HG03521 (cell line): Measurements from ENCODE around the gene ZXDC.
A peak's percentile ranks its signal among the peaks of the same experiment; 100 is the strongest.

ENCODE experiments used
- ATAC-seq: cut with Tn5 transposase; IDR thresholded peaks from one replicate; pipeline ENCODE4 v1.9.1; 2021; ENCODE audit warnings: mild to moderate bottlenecking, moderate library complexity; ENCODE audit not compliant: unreplicated experiment

The ZXDC gene, protein sequence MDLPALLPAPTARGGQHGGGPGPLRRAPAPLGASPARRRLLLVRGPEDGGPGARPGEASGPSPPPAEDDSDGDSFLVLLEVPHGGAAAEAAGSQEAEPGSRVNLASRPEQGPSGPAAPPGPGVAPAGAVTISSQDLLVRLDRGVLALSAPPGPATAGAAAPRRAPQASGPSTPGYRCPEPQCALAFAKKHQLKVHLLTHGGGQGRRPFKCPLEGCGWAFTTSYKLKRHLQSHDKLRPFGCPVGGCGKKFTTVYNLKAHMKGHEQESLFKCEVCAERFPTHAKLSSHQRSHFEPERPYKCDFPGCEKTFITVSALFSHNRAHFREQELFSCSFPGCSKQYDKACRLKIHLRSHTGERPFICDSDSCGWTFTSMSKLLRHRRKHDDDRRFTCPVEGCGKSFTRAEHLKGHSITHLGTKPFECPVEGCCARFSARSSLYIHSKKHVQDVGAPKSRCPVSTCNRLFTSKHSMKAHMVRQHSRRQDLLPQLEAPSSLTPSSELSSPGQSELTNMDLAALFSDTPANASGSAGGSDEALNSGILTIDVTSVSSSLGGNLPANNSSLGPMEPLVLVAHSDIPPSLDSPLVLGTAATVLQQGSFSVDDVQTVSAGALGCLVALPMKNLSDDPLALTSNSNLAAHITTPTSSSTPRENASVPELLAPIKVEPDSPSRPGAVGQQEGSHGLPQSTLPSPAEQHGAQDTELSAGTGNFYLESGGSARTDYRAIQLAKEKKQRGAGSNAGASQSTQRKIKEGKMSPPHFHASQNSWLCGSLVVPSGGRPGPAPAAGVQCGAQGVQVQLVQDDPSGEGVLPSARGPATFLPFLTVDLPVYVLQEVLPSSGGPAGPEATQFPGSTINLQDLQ

DNA sequence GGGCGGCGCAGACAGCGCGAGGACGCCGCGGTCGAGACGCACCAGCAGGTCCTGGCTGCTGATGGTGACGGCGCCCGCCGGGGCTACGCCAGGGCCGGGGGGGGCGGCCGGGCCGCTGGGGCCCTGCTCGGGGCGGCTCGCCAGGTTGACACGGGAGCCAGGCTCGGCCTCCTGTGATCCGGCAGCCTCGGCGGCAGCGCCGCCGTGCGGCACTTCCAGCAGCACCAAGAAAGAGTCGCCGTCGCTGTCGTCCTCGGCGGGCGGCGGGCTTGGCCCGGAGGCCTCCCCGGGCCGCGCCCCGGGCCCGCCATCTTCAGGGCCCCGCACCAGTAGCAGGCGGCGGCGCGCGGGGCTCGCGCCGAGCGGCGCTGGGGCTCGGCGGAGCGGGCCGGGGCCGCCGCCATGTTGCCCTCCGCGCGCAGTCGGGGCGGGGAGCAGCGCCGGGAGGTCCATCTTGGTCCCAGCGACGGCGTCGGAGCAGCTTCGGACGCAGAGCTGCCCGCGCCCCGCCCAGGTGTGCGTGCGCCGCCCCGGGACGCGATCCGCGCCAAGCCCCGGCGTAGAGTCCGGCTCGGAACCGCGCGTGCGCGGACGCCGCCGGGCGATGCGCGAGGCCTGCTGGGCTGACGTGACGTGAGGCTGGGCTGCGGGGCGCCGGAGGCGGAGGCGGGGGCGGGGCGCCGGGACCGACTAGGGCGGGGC lies at the start of gene ZXDC:
TSS of gene ZXDC (minus strand) at position 479 of the 702 bp plus-strand sequence. CDS start at position 453, 26 bp downstream.
- ATAC-seq, result peak; percentile 77

DNA sequence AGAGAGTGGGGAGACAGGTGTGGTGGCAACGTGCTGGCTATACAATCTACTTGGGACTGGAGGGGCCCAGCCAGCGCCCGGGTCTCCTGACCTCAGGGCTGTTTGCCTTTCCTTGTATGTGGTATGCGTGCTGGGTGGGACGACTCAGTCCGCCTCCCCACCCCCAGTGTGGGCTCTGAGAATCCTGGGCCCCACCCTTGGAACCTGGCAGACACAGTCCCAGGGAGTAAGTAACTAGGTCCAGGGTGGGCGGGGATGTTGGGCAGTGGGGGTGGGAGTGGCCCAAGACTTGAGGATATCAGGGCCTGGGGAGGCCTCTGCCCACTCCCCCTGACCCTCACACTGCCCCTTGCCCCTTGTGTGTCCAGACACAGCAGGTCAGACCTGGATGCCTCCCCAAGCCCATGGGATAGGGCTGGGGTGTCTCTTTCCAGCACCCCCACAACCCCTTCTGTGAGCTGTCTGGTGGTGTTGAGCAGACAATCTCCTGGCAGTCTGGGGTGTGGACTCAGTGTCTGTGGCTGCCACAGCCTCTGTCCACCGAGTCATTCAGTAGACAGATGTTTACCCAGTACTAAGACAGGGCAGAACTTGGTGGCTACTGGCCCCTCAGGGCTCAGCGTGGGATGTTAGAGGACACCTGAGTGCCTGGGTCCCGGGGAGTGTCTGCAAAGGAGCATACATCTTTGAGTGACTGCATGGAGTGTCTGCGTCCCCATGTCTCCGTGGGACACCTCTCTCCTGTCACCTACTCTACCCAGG lies 49.6 kb upstream of the ZXDC start:
- no peak for ATAC-seq

DNA sequence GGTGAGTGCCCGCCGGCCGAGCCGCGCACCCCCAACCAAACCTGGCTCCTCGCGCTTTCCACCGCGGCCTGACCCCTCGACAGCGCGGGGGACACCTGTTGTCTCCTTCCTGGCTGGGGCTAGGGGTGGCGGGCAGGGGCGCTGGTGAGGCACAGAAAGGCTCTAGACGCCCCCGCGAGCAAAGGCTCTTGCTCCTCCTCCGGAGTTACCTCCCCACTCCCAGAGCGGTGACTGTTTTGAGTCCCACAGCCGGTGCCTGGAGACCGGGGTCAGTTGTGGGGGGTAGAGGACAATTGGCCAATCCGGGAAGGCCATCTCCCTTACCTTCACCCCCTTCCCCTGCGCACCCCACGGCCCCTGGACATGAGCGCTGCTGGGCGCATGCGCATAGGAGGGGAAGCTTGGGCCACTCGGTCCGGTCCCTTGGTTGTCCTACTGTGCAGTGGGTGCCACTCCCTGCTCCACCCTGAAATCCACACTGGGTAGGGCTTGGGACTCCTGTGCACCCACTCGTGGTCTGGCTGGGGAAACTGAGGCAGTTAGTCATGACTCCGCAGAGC lies 48.8 kb upstream of the ZXDC start:
- ATAC-seq, result no peak

DNA sequence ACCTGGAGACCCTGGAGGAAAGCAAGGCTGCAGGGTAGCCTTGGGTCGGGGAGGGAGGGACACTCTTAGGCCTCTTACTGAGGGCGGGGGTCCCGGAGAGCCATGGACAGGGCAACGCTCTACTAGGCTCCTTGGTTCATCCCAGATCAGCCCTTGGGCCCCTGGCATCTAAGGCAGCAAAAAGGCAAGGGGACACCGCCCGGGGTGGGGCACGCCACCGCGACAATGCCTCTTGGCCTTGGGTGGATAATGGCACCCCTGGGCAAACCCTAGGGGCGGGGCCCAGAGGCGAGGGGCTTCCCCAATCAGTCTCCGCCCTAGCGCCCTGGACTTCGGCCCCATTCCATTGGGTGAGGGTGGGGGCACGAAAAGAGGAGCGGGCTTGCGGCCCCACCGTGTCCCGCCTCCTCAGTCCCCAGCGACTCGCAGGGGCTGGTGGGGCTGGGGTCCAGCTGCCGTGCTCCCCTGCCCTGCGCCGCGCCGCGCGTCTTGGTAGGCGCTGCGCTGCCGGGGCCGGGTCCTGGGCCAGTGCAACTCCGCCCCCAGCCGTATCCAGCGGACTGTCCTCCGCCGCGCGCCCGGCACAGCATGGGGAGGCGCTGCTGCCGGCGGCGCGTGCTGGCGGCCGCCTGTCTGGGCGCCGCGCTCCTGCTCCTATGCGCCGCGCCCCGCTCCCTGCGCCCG lies 48.2 kb upstream of the ZXDC start, which contains the start of gene CHST13:
TSS of gene CHST13 (plus strand) at position 411 of the 684 bp plus-strand sequence. CDS start at position 589, 178 bp downstream.
- ATAC-seq, result no peak

GRCh38 chr3:126522363-126522788 lies 46.7 kb upstream of the ZXDC start:
- ATAC-seq, result no peak

- no peak for ATAC-seq
Observed at GRCh38 chr3:126521122-126521891, 45.6 kb upstream of the ZXDC start.

- ATAC-seq, result no peak
Observed at GRCh38 chr3:126519506-126520455, 44.1 kb upstream of the ZXDC start.

- ATAC-seq, result no peak
Observed at GRCh38 chr3:126518779-126519177, 43.1 kb upstream of the ZXDC start.

DNA sequence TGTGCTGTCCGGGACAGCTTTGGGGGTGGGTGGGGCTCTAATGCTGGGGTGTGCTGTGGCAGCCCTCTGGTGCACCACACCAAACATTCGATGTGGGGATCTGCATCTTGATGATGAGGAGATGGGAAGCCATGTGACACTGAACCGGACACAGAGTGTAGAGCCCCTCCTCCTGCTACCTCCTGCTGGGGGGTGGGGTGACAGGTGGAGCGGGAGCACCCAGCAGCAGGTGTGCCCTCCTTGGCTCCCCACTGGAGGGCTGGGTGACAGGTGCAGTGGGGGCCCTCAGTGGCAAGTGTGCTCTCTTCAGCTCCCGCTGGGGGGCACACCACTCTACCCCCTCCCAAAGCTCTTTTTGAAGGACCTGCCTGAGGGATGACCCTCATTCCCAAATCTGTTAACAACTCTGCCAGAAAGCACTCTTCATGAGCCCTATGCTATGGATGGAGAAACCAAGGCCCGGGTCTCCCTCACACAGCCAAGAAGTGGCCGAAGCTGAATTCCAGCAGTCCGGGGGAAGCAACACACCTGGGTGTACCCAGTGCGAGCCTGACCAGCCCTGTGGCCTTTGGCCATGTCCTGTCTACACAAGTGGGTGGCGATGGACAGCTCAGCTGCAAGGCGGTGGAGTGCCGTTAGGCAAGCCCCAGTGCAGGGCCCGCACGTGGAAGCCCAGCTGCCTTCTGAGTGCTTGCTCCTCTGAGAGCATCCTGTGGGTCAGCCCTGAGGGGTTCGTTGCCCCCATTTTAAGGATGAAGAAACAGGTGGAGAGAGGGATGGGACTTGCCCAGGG lies 42.5 kb upstream of the ZXDC start:
- ATAC-seq, result no peak

DNA sequence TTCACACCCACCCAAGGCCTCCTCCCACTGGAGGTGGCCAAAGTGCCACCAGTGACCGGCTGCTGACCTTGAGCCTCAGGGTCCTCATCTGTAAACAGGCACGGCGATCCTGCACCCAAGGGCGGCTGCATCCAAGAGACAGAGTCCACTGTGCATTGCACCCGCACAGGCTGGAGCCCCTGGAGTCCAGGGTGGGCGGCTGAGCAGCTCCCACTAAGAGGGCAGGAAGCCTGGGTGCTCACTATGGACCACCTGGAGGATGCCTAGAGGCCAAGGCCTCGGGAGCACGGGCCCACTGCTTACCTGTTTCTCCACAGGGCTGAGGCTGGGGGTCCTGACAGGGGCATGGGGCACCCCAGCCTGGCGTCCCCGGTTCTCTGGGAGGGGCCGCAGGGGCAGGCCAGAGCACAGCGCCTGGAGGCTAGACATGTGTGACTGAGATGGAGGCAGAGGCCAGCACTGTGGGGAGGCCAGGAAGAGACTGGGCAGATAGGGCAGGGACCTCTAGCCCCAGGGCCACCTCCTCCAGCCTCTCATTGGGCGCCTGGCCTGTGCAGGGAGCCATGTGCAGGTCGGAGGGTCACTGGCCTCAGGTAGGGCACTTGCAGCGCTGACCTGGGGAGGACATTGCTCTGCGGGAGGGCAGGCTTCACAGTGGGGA lies 41.7 kb upstream of the ZXDC start, which contains the start of gene UROC1:
TSS of gene UROC1 (minus strand) at position 483 of the 661 bp plus-strand sequence. CDS start at position 429, 54 bp downstream.
- ATAC-seq, result no peak

- ATAC-seq, result no peak
Observed at GRCh38 chr3:126516936-126517290, 41.2 kb upstream of the ZXDC start.

DNA sequence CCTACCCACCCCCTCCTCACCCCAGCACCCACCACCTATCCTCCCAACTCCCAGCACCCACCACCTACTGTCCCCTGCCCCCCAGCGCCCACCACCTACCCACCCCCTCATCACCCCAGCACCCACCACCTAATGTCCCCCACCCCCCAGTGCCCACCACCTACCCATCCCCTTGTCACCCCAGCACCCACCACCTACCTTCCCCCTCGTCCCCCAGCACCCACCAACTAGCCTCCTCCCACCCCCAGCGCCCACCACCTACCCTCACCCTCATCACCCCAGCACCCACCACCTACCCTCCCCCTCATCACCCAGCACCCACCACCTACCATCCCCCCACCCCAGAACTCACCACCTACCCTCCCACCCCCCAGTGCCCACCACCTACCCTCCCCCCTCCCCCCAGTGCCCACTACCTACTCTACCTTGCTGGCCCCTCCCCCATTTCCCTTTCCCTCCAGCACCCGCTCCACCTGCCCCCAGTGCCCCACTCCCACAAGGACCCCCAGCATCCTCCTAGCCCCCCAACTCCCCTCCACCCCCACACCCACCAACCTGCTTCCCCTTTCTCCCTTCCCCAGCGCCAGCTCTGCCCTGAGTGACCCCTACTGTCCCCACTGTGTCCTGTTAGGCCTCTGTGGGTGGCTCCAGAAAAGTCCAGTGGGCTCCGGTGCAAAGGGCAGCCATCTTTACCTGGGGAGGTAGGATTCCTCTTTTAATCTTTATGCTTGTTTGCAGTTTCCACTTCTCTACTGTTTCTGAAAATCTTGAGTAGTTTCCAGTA lies 40.7 kb upstream of the ZXDC start:
- no peak for ATAC-seq

GRCh38 chr3:126515066-126515706 lies 39.5 kb upstream of the ZXDC start:
- ATAC-seq, result no peak

- no peak for ATAC-seq
Observed at GRCh38 chr3:126514161-126514560, 38.5 kb upstream of the ZXDC start.
